Type B pancreatic cell (in vitro differentiated cells): ENCODE results near the gene MNX1. TPM values are rescaled to one million over a fixed set of nuclear protein-coding genes. Genes with fewer than 3 reads are reported as not detected.

Source experiments
- DNase-seq: peaks from one replicate; pipeline ENCODE4 v3.0.0; 2021; ENCODE audit warnings: mixed read lengths; ENCODE audit not compliant: unreplicated experiment; ENCODE audit errors: extremely low spot score
- H3K27ac Mint-ChIP-seq: 2 replicates; pipeline ENCODE4 v1.8.0; 2021; ENCODE audit warnings: mild to moderate bottlenecking, mixed read lengths
- H3K27me3 Mint-ChIP-seq: 2 replicates; pipeline ENCODE4 v1.8.0; 2021; ENCODE audit warnings: mixed read lengths
- H3K36me3 Mint-ChIP-seq: 2 replicates; pipeline ENCODE4 v1.8.0; 2021; ENCODE audit warnings: mixed read lengths
- H3K4me1 Mint-ChIP-seq: one replicate; pipeline ENCODE4 v1.8.0; 2021; ENCODE audit warnings: mixed read lengths; ENCODE audit not compliant: unreplicated experiment
- H3K4me3 Mint-ChIP-seq: 2 replicates; pipeline ENCODE4 v1.8.0; 2021; ENCODE audit warnings: mild to moderate bottlenecking, mixed read lengths
- H3K9me3 Mint-ChIP-seq: 2 replicates; pipeline ENCODE4 v1.8.0; 2021; ENCODE audit warnings: mixed read lengths
- total RNA-seq: library from RNA; stranded (reverse); gene quantifications from 2 replicates; pipeline ENCODE4 v1.2.1, GENCODE V29; 2021; ENCODE audit warnings: low replicate concordance
- TF ChIP-seq, protein P1 (sequence below): fragments of 200-600 bp; sonication (generic); conservative IDR thresholded peaks from 2 replicates; pipeline ENCODE4 v1.5.0; 2021; ENCODE audit warnings: antibody characterized with exemption, mild to moderate bottlenecking

Gene MNX1
- total RNA-seq, 1 donor from 2014 or later, result 14.9 TPM

DNA sequence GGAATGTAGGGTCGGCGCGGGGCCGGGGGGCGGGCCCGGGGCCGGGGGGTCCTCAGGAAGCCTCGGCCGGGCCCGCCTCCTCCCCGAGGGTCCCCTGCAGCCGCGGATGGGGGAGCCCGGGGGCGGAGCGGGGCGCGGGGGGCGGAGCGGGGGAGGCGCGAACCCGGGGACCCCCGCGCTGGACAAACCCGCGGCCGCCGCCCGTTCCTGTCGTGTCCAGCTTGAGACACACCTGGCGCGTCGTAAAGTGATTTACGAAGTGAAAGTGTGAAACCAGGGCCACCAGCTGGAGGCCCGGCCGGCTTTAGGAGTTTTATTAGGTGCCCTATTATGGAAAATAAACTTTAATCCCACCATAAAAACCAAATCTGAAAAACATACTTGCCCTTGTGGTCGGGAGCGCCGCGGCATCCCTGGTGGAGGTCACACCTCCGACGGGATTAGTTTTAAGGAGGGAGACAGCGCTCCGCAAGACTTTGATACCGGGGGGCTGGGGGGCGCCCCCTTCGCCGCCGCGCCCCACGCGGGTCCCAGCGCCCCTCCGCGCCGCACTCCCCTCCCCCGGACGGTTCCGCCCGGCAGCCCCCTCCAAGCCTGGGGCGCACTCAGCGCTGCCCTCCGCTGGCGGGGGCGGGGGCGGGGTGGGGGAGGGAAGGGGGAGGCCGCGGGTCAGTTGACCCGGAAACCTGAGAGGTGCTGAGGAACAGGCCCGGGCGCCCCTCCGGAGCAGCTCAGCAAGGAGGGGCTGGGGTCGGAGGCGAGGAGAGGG lies 10.3 kb downstream of the MNX1 start:
- Mint-ChIP-seq H3K4me3 (peak overlapping the region; percentile 81), H3K36me3 (peaks cover 4% of the 10 kb centered on the region), H3K9me3 (peaks cover 5% of the 10 kb centered on the region), H3K27ac (peak overlapping the region; percentile 22), H3K4me1 (peaks cover 10% of the 10 kb centered on the region), H3K27me3 (peaks cover 85% of the 10 kb centered on the region)
- TF ChIP-seq, protein P1, sequence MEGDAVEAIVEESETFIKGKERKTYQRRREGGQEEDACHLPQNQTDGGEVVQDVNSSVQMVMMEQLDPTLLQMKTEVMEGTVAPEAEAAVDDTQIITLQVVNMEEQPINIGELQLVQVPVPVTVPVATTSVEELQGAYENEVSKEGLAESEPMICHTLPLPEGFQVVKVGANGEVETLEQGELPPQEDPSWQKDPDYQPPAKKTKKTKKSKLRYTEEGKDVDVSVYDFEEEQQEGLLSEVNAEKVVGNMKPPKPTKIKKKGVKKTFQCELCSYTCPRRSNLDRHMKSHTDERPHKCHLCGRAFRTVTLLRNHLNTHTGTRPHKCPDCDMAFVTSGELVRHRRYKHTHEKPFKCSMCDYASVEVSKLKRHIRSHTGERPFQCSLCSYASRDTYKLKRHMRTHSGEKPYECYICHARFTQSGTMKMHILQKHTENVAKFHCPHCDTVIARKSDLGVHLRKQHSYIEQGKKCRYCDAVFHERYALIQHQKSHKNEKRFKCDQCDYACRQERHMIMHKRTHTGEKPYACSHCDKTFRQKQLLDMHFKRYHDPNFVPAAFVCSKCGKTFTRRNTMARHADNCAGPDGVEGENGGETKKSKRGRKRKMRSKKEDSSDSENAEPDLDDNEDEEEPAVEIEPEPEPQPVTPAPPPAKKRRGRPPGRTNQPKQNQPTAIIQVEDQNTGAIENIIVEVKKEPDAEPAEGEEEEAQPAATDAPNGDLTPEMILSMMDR, result no peak
- DNase-seq, result peak; percentile 60

DNA sequence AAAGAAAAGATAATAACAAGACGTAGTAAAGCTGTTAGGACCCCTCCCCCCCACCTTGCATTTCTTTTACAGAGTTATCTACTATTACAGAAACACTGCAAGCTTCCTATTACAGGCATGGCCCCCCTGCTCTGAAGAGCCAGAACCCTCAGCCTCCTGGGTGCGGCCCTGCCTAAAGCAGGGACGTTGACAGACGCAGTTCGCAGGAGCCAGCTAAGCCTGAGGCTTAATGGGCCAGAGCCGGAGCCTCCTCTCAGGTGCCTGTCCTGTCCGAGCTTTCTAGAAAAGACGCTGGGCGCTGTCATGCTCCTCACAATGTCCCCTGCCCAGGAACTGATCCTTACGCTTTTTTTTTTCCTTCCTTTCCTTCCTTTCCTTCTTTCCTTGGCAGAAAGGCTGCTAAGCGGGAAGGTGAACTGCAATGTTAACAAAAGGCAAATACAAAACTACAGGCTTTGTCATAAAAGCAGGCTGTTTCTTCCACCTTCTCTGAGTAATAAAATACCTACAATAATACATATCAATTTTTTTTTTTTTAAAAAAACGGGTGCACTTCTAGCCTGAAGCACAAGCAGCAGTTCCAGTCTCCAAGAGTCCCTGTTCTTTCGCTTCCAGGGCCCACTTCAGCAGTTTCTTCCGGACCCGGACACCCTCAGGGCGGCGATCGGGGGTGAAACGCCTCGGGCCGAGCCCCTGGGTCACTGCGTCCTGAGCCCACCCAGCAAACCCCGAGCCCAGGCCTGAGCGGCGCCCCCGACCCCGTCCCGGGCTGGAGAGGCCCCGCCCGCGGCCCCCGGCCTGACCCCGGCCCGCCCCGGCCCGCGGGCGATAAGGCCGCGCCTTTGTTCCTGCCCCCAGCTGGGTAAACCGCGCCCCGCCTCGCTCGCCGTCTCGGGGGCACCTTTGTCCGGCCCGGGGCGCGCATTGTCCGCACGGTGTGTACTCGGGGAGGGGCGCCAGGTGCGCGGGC lies 11.2 kb downstream of the MNX1 start:
- peak overlapping the region; percentile 67 for H3K4me3 Mint-ChIP-seq
- peaks cover 81% of the 10 kb centered on the region for H3K27me3 Mint-ChIP-seq
- H3K27ac Mint-ChIP-seq, result no peak overlapping the region
- TF ChIP-seq, protein P1, result no peak
- peak; percentile 71 for DNase-seq
- H3K4me1 Mint-ChIP-seq, result peaks cover 9% of the 10 kb centered on the region
- peaks cover 4% of the 10 kb centered on the region for H3K36me3 Mint-ChIP-seq
- peaks cover 5% of the 10 kb centered on the region for H3K9me3 Mint-ChIP-seq

DNA sequence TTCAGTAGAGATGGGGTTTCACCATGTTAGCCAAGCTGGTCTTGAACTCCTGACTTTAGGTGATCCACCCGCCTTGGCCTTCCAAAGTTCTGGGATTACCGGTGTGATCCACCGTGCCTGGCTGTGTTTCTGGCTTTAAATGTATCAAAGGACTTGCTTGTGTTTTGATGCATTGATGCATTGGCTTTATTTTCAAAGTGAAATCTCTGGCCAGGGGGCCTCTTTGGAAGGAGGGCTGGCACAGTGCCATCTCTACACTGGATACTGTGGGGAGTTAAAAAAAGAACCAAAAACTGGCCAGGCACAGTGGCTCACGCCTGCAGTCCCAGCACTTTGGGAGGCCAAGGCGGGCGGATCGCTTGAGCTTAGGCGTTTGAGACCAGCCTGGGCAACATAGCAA lies 16.0 kb downstream of the MNX1 start:
- TF ChIP-seq, protein P1, result no peak
- Mint-ChIP-seq H3K9me3 (peaks cover 5% of the 10 kb centered on the region), H3K4me3 (no peak overlapping the region), H3K27ac (no peak overlapping the region), H3K4me1 (peaks cover 5% of the 10 kb centered on the region), H3K36me3 (no peaks in the 10 kb centered on the region), H3K27me3 (peaks cover 58% of the 10 kb centered on the region)
- DNase-seq, result no peak

DNA sequence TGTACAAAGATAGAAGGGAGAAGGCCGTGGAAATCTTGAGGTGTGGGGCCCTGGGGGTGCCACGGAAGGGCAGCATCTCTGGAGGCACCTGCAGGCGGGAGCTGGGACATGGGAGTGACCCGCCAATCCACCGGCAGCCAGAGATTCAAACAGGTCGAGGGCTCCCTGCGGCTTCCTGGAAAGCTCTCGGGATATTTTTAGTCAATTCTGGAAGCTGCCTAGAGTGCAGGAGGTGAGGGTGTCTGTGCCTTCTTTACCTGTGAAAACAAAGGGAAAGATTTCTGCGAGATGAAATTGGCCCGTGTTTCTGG lies 16.6 kb downstream of the MNX1 start:
- no peak for DNase-seq
- H3K27ac Mint-ChIP-seq, result no peak overlapping the region

More for the DNA sequence above, 16.6 kb downstream of the MNX1 start:
- H3K27me3 Mint-ChIP-seq, result peaks cover 53% of the 10 kb centered on the region
- H3K4me1 Mint-ChIP-seq, result peaks cover 5% of the 10 kb centered on the region
- no peak overlapping the region for H3K4me3 Mint-ChIP-seq
- TF ChIP-seq, protein P1, result no peak
- no peaks in the 10 kb centered on the region for H3K36me3 Mint-ChIP-seq
- H3K9me3 Mint-ChIP-seq, result peaks cover 5% of the 10 kb centered on the region
